GM12874 (cell line): ENCODE data around the gene ULBP1.

Source experiments
- TF ChIP-seq, protein P1 (sequence below): IDR thresholded peaks from 2 replicates; pipeline ENCODE4 v1.5.1; 2011; ENCODE audit warnings: low read depth, mild to moderate bottlenecking, control low read depth, low read length, moderate library complexity; ENCODE audit not compliant: insufficient read depth

ULBP1 gene

DNA sequence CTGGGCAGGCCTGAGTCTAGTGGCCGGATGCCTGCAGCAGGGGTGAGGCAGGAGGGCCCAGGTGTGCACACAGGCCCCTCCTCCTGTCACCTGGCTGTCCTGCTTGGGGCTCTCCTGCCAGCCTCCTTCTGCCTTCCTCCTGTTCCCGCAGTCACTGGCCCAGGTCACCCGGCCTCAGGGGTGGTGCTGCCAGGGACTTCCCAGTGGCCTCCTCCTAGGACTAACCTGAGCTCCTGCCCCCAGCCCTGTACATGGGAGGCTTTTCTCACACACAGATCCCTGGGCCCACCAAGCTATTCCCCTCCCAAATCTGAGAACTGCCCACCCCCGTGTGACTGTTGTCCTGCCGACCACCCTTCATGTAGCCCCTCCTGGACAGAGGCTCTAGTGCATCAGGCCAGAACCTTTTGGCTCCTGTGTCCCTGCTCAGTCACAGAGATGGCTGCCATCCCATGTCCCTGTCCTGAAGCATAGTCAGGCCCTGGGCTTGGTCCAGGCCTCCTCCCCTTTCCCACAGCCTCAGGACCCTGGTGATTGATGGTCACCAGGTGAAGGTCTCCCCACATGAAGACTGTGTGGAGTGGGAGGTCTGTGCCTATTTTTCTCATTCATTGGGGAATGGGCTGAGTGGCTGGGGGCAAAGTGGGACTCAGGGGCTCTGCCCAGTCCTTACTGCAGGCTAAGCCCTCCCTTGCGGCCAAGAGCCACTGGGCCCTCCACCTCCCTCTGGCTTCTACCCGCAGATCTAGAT lies 1.1 kb upstream of the ULBP1 start:
- TF ChIP-seq, protein P1, sequence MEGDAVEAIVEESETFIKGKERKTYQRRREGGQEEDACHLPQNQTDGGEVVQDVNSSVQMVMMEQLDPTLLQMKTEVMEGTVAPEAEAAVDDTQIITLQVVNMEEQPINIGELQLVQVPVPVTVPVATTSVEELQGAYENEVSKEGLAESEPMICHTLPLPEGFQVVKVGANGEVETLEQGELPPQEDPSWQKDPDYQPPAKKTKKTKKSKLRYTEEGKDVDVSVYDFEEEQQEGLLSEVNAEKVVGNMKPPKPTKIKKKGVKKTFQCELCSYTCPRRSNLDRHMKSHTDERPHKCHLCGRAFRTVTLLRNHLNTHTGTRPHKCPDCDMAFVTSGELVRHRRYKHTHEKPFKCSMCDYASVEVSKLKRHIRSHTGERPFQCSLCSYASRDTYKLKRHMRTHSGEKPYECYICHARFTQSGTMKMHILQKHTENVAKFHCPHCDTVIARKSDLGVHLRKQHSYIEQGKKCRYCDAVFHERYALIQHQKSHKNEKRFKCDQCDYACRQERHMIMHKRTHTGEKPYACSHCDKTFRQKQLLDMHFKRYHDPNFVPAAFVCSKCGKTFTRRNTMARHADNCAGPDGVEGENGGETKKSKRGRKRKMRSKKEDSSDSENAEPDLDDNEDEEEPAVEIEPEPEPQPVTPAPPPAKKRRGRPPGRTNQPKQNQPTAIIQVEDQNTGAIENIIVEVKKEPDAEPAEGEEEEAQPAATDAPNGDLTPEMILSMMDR = no peak

DNA sequence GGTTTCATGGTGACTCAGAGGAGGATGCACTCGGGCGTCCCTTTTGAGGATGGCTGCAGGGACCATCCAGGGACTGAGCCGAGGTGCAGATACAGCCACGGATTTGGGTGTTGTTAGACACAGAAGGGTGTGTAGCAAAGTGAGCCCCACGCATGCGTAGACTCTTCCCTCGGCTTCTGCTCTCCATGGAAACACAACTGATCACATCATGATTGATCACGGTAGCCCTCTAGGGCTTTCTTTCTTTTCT lies 606 bp upstream of the ULBP1 start:
- TF ChIP-seq, protein P1 = no peak

DNA sequence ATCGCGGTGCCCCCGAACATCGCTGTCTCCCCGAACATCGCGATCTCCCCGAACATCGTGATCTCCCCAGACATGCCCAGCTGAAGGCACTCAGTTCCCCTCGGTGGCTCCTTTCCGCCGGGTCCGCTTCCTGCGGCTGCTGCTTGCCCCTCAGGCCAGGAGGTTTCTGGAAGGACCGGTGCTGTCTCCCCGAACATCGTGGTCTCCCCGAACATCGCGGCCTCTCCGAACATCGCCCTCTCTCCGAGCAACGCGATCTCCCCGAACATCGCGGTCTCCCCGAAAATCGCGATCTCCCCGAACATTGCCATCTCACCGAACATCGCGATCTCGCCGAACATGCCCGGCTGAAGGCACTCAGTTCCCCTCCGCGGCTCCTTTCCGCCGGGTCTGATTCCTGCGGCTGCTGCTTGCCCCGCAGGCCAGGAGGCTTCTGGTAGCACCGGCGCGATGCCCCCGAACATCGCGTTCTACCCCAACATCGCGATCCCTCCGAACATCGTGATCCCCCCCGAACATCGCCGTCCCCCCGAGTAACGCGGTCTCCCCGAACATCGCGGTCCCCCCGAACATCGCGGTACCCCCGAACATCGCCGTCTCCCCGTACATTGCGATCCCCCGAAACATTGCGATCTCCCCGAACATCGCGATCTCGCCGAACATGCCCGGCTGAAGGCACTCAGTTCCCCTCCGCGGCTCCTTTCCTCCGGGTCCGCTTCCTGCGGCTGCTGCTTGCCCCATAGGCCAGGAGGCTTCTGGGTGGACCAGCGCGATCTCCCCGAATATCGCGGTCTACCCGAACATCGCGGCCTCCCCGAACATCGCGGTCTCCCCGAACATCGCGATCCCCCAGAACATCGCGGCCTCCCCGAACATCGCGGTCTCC lies 808 bp downstream of the ULBP1 start:
- TF ChIP-seq, protein P1 = no peak

DNA sequence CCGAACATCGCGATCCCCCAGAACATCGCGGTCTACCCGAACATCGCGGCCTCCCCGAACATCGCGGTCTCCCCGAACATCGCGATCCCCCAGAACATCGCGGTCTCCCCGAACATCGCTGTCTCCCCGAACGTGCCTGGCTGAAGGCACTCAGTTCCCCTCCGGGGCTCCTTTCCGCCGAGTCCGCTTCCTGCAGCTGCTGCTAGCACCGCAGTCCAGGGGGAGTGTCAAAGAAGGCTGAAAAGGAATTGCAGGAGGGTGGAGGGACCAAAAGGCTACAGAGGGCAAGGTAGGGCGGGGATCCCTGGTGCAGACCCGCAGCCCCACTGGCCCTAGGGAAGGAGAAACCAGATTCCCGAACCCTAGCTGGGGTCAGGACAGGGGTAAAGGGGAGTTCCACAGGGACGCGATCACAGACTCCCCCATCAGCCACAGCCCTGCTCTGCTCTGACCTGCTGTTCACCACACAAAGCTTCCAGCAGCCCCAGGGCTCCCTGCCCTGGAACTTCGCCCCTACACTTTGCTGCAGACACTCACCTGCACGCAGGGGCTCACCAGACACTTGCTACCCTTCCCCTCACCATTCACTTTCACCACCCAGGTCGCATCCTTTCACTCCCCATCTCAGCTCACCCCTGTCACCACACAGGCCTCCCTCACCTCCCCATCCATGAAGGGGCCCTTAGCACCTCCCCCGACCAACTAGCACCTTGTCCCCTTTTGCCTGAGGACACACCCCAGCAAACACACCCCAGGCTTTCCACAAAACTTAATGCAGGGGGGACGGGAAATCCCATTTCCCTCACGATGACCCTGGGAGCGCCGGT lies 1.7 kb downstream of the ULBP1 start:
- TF ChIP-seq, protein P1 = no peak

DNA sequence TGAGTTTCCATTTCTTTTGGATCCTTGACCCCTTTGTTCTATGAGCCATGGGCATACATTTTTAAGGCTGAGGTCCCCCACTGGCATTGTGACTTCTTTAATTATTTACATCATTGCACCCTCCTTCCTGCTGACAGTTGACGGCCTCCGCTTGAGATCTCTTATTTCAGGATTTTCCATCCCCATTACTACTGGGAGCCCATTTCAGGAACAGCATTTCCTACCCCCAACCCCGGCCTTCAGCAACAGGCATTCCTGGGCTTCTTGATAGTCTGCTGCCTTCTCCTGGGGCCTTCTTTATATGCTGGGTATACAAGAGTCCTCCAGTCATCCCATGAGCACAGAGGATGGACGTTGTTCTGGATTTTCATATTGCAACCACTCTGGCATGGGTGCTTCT lies 3.8 kb downstream of the ULBP1 start:
- TF ChIP-seq, protein P1 = no peak

DNA sequence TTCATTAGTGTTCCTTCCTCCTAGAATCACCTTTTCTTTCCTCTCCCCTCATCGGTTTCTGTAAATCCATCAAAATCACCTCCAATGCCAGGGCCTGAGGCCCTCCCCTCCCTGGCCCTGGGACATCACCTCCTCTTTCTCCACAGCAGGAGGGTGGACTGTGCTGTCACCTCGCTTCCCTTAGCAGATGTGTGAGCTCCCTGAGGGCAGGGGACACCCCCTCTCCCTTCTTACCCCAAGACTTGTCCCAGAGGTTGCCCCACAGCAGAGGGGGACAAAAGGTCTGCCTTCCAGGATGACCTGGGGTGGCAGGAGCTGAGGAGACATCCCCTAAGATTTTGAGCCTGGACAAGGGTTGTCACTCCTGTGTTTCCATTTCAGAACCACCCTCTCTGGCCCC lies 5.9 kb downstream of the ULBP1 start:
- TF ChIP-seq, protein P1 = no peak

DNA sequence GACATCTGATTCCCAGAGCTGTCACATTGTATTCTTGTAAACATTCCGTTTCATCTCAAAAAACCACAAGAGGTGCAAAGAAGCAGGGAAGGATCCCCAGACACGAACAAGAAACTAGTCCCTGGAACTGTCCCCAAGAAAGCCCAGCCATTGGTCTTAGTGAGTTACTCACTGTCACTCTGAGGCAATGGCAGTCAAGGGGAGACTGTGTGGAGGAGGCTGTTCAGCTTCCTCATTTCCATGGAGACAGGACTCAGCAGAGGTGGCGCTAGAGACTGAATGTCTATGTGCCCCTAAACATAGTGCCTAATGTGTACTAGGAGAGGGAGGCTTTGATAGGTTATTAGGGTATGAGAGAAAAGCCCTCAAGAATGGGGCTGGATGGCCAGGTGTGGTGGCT lies 11.1 kb downstream of the ULBP1 start:
- TF ChIP-seq, protein P1 = no peak
